Panc1 (cell line): ENCODE measurements around the gene SRSF7.

Experiments used
- POLR2AphosphoS5 ChIP-seq: IDR thresholded peaks from 2 replicates; pipeline ENCODE4 v1.6.1; 2012; ENCODE audit warnings: mild to moderate bottlenecking, low read depth, low read length, moderate library complexity
- SIN3A ChIP-seq: IDR thresholded peaks from 2 replicates; pipeline ENCODE4 v1.6.1; 2012; ENCODE audit warnings: low read depth, mild to moderate bottlenecking, low read length, moderate library complexity, borderline replicate concordance; ENCODE audit not compliant: insufficient read depth
- TCF7L2 ChIP-seq: IDR thresholded peaks from 2 replicates; pipeline ENCODE4 v1.6.1; 2011; ENCODE audit warnings: mild to moderate bottlenecking, low read depth, low read length, inconsistent platforms
- TF ChIP-seq, protein P1 (sequence below): fragments of 450-650 bp; IDR thresholded peaks from 2 replicates; pipeline ENCODE4 v1.5.1; 2017; ENCODE audit warnings: mild to moderate bottlenecking
- TF ChIP-seq, protein P2 (sequence below), 2 experiments: IDR thresholded peaks; 2 replicates each; pipeline ENCODE4 v1.6.1; 2011 to 2012; ENCODE audit warnings: low read depth in 2 of 2, control low read depth in 1 of 2, low read length in 1 of 2, mild to moderate bottlenecking in 1 of 2, moderate library complexity in 1 of 2; ENCODE audit not compliant: insufficient read depth in 1 of 2

DNA sequence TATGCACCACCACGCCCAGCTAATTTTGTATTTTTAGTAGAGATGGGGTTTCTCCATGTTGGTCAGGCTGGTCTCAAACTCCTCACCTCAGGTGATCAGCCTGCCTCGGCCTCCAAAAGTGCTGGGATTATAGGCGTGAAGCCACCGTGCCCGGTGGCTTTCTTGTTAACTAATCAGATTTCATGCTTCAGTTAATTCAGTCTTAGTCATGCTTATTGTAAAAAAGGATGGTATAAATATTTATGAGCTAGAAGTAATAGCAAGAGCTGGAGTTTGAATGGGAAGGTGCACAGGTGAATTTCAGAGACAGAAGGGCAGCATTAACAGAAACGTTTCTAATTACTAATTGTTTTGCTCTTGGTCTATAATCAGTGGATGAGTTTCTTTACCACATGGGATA is 37.1 kb upstream of the SRSF7 start:
- TF ChIP-seq, protein P1, sequence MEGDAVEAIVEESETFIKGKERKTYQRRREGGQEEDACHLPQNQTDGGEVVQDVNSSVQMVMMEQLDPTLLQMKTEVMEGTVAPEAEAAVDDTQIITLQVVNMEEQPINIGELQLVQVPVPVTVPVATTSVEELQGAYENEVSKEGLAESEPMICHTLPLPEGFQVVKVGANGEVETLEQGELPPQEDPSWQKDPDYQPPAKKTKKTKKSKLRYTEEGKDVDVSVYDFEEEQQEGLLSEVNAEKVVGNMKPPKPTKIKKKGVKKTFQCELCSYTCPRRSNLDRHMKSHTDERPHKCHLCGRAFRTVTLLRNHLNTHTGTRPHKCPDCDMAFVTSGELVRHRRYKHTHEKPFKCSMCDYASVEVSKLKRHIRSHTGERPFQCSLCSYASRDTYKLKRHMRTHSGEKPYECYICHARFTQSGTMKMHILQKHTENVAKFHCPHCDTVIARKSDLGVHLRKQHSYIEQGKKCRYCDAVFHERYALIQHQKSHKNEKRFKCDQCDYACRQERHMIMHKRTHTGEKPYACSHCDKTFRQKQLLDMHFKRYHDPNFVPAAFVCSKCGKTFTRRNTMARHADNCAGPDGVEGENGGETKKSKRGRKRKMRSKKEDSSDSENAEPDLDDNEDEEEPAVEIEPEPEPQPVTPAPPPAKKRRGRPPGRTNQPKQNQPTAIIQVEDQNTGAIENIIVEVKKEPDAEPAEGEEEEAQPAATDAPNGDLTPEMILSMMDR: no peak
- TF ChIP-seq SIN3A (no peak), POLR2AphosphoS5 (no peak), TCF7L2 (no peak)
- TF ChIP-seq, protein P2, sequence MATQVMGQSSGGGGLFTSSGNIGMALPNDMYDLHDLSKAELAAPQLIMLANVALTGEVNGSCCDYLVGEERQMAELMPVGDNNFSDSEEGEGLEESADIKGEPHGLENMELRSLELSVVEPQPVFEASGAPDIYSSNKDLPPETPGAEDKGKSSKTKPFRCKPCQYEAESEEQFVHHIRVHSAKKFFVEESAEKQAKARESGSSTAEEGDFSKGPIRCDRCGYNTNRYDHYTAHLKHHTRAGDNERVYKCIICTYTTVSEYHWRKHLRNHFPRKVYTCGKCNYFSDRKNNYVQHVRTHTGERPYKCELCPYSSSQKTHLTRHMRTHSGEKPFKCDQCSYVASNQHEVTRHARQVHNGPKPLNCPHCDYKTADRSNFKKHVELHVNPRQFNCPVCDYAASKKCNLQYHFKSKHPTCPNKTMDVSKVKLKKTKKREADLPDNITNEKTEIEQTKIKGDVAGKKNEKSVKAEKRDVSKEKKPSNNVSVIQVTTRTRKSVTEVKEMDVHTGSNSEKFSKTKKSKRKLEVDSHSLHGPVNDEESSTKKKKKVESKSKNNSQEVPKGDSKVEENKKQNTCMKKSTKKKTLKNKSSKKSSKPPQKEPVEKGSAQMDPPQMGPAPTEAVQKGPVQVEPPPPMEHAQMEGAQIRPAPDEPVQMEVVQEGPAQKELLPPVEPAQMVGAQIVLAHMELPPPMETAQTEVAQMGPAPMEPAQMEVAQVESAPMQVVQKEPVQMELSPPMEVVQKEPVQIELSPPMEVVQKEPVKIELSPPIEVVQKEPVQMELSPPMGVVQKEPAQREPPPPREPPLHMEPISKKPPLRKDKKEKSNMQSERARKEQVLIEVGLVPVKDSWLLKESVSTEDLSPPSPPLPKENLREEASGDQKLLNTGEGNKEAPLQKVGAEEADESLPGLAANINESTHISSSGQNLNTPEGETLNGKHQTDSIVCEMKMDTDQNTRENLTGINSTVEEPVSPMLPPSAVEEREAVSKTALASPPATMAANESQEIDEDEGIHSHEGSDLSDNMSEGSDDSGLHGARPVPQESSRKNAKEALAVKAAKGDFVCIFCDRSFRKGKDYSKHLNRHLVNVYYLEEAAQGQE (IDR thresholded peaks at IDR 0.05; ENCODE audit: insufficient read depth in 1 of 2, low read depth in 2 of 2, low read length in 1 of 2): no peak
